HUES6 (cell line): ENCODE data around the gene SEC61B.

ENCODE experiments used
- H3K27ac ChIP-seq: 2 replicates; pipeline ENCODE4 v1.7.0; 2013; ENCODE audit warnings: low read depth, mild to moderate bottlenecking, low read length, inconsistent platforms
- H3K27me3 ChIP-seq: 2 replicates; pipeline ENCODE4 v1.6.1; 2013; ENCODE audit warnings: low read length; ENCODE audit not compliant: control insufficient read depth, insufficient read depth
- H3K36me3 ChIP-seq: 2 replicates; pipeline ENCODE4 v1.6.1; 2013; ENCODE audit warnings: low read length; ENCODE audit not compliant: control insufficient read depth, insufficient read depth
- H3K4me1 ChIP-seq: 2 replicates; pipeline ENCODE4 v1.6.1; 2013; ENCODE audit warnings: low read length; ENCODE audit not compliant: control insufficient read depth, insufficient read depth
- H3K4me3 ChIP-seq: 2 replicates; pipeline ENCODE4 v1.5.1; 2013; ENCODE audit warnings: low read depth, low read length
- H3K9ac ChIP-seq: one replicate; pipeline ENCODE4 v1.6.1; 2013; ENCODE audit warnings: mild to moderate bottlenecking, low read length
- H3K9me3 ChIP-seq: 2 replicates; pipeline ENCODE4 v1.6.1; 2013; ENCODE audit warnings: low read depth, low read length; ENCODE audit not compliant: control insufficient read depth, insufficient read depth

Gene SEC61B

GRCh38 chr9:99274495-99274894 is 52.4 kb downstream of the SEC61B start:
- H3K9ac ChIP-seq: no peak overlapping the region
- no peaks in the 10 kb centered on the region for H3K27me3 ChIP-seq
- no peaks in the 10 kb centered on the region for H3K36me3 ChIP-seq
- no peaks in the 10 kb centered on the region for H3K4me1 ChIP-seq
- H3K4me3 ChIP-seq: no peak overlapping the region
- no peaks in the 10 kb centered on the region for H3K9me3 ChIP-seq
- no peak overlapping the region for H3K27ac ChIP-seq
